Vagina (tissue), 2 donors: ENCODE data around the gene VWF.

Experiments used
- CTCF ChIP-seq, 3 experiments: fragments of 450-650 bp in 2 of 3; fragments of 200-600 bp in 1 of 3; sonication (generic) in 1 of 3; IDR thresholded peaks; one replicate each; pipeline ENCODE4 v1.5.1; 2017 to 2019; ENCODE audit warnings: antibody characterized with exemption in 3 of 3, mild to moderate bottlenecking in 2 of 3, moderate library complexity in 2 of 3
- POLR2AphosphoS5 ChIP-seq, 2 donors: sonication (generic); formaldehyde crosslinking; IDR thresholded peaks; one replicate each; pipeline ENCODE4 v1.9.0; 2017; ENCODE audit warnings: antibody characterized with exemption in 2 of 2, mild to moderate bottlenecking in 2 of 2, low read depth in 1 of 2; ENCODE audit not compliant: insufficient read depth in 1 of 2

GRCh38 chr12:6120796-6121473 is 3.5 kb downstream of the VWF start:
- TF ChIP-seq POLR2AphosphoS5 (IDR thresholded peaks at IDR 0.05; ENCODE audit: insufficient read depth in 1 of 2, low read depth in 1 of 2) (no peak), CTCF (IDR thresholded peaks at IDR 0.05) (no peak)
